Endothelial cell of umbilical vein (primary cell): ENCODE results near the gene KRTAP5-6. TPM values are rescaled to one million over a fixed set of nuclear protein-coding genes. Genes with fewer than 3 reads are reported as not detected.

Experiments
- BruUV-seq: library from RNA; stranded (reverse); fragments of 400-500 nt; replicated peaks from 2 replicates; lab custom pipeline; 2021; lab: Mats Ljungman, UMichigan
- CTCF ChIA-PET: fragments of 300-600, 350-600 bp; sonication (Branson Sonifier 250); formaldehyde crosslinking; loops from one replicate; lab custom pipeline; 2021; ENCODE audit warnings: antibody characterized with exemption, inconsistent platforms; lab: Charles Lee
- POLR2A ChIA-PET: fragments of 300-600, 350-600 bp; sonication (Branson Sonifier 250); formaldehyde crosslinking; loops from one replicate; lab custom pipeline; 2021; ENCODE audit warnings: antibody characterized with exemption, inconsistent platforms; lab: Charles Lee
- DNase-seq: peaks from one replicate; pipeline ENCODE4 v3.0.0-alpha.2; 2011; ENCODE audit warnings: low read depth, low spot score
- FAIRE-seq: peaks from 2 replicates; lab custom pipeline; 2011; peaks lifted over from hg19 to GRCh38; lab: Jason Lieb, UNC
- H2AFZ ChIP-seq: 2 replicates; pipeline ENCODE4 v1.6.0; 2012; ENCODE audit warnings: low read depth, low read length, control low read depth, inconsistent platforms
- H3K27ac ChIP-seq: 2 replicates; pipeline ENCODE4 v1.5.1; 2011; ENCODE audit warnings: low read depth, mild to moderate bottlenecking, control low read depth, low read length, moderate library complexity; ENCODE audit not compliant: insufficient read depth
- H3K27me3 ChIP-seq, 2 experiments: 2 replicates each; pipeline versions ENCODE4 v1.6.0 to v1.6.1; 2011; ENCODE audit warnings: low read length in 2 of 2, mixed read lengths in 1 of 2; ENCODE audit not compliant: control insufficient read depth in 2 of 2, insufficient read depth in 2 of 2
- H3K36me3 ChIP-seq, 2 experiments: 2 replicates in 1 of 2; 3 replicates in 1 of 2; pipeline ENCODE4 v1.5.1; 2011; ENCODE audit warnings: low read length in 2 of 2, mild to moderate bottlenecking in 1 of 2, moderate library complexity in 1 of 2; ENCODE audit not compliant: control insufficient read depth in 2 of 2, insufficient read depth in 2 of 2; ENCODE audit errors: extremely low read depth in 1 of 2
- H3K4me1 ChIP-seq: 3 replicates; pipeline ENCODE4 v1.5.1; 2011; ENCODE audit warnings: mild to moderate bottlenecking, low read length; ENCODE audit not compliant: control insufficient read depth, insufficient read depth; ENCODE audit errors: extremely low read depth
- H3K4me2 ChIP-seq: 2 replicates; pipeline ENCODE4 v1.6.1; 2011; ENCODE audit warnings: low read length, control low read depth, mixed read lengths; ENCODE audit not compliant: insufficient read depth
- H3K4me3 ChIP-seq, 3 experiments: fragments of 200-600 bp in 1 of 3; sonication (generic), shearing (Covaris generic) in 1 of 3; replicated peaks in 1 of 3; 2 replicates each; pipeline ENCODE4 v1.5.1; 2011 to 2016; ENCODE audit warnings: control low read depth in 3 of 3, low read length in 3 of 3, mild to moderate bottlenecking in 2 of 3, inconsistent platforms in 1 of 3, low read depth in 1 of 3, moderate library complexity in 1 of 3; ENCODE audit not compliant: insufficient read depth in 1 of 3
- H3K79me2 ChIP-seq: 2 replicates; pipeline ENCODE4 v1.6.0; 2012; ENCODE audit warnings: low read length, inconsistent platforms; ENCODE audit not compliant: control insufficient read depth, insufficient read depth
- H3K9ac ChIP-seq: replicated peaks from 2 replicates; pipeline ENCODE3; 2011; ENCODE audit warnings: low read length, control low read depth; ENCODE audit not compliant: insufficient read depth; ENCODE audit errors: extremely low read depth
- H3K9me1 ChIP-seq: replicated peaks from 3 replicates; pipeline ENCODE4 v1.6.0; 2011; ENCODE audit warnings: mild to moderate bottlenecking, low read length; ENCODE audit not compliant: control insufficient read depth, insufficient read depth; ENCODE audit errors: extremely low read depth
- H3K9me3 ChIP-seq: replicated peaks from 2 replicates; pipeline ENCODE4 v1.5.1; 2012; ENCODE audit warnings: low read length, inconsistent platforms; ENCODE audit not compliant: control insufficient read depth, insufficient read depth
- H4K20me1 ChIP-seq: replicated peaks from 2 replicates; pipeline ENCODE3; 2011; ENCODE audit warnings: mild to moderate bottlenecking, low read length; ENCODE audit not compliant: control insufficient read depth, insufficient read depth; ENCODE audit errors: extremely low read depth
- CTCF ChIP-seq, 2 donors: IDR thresholded peaks; 1 replicate in 1 of 2; 2 replicates in 1 of 2; pipeline ENCODE4 v1.5.1; 2011; ENCODE audit warnings: low read length in 2 of 2, mild to moderate bottlenecking in 2 of 2, moderate library complexity in 2 of 2, control low read depth in 1 of 2, inconsistent platforms in 1 of 2, low read depth in 1 of 2; ENCODE audit not compliant: insufficient read depth in 1 of 2; ENCODE audit errors: extremely low read depth in 1 of 2
- EZH2 ChIP-seq: IDR thresholded peaks from 2 replicates; pipeline ENCODE4 v1.6.1; 2012; ENCODE audit warnings: borderline replicate concordance, low read depth, mild to moderate bottlenecking, moderate library complexity, low read length, inconsistent platforms; ENCODE audit not compliant: severe bottlenecking
- FOS ChIP-seq: IDR thresholded peaks from 2 replicates; pipeline ENCODE4 v1.6.1; 2011; ENCODE audit warnings: mild to moderate bottlenecking, low read length, moderate library complexity, borderline replicate concordance; ENCODE audit not compliant: insufficient read depth
- JUN ChIP-seq: IDR thresholded peaks from 2 replicates; pipeline ENCODE4 v1.6.1; 2011; ENCODE audit warnings: borderline replicate concordance, low read depth; ENCODE audit not compliant: insufficient read length, insufficient read depth
- MAX ChIP-seq: IDR thresholded peaks from 2 replicates; pipeline ENCODE4 v1.6.1; 2011; ENCODE audit not compliant: insufficient read depth, insufficient read length
- POLR2A ChIP-seq: IDR thresholded peaks from 2 replicates; pipeline ENCODE4 v1.6.1; 2012; ENCODE audit warnings: low read depth, mild to moderate bottlenecking, control low read depth, low read length
- POLR2AphosphoS5 ChIP-seq: IDR thresholded peaks from 2 replicates; pipeline ENCODE4 v1.6.1; 2012; ENCODE audit warnings: low read depth, mild to moderate bottlenecking, control low read depth, low read length, moderate library complexity; ENCODE audit not compliant: insufficient read depth
- dilution Hi-C: fragments of 300-500 bp; cut with MboI; formaldehyde crosslinking; loops from one replicate; pipeline ENCODE4 v1.15.0; 2019; ENCODE audit warnings: low sequenced_read_pairs; ENCODE audit not compliant: extremely low pct_ligation_motif_present
- intact Hi-C: fragments of 100-400 bp; cut with micrococcal nuclease; formaldehyde crosslinking; loops from one replicate; pipeline ENCODE4 v1.10.0; 2022
- polyA plus RNA-seq, 4 experiments: library from polyadenylated mRNA; depleted of rRNA in 3 of 4; stranded (reverse) in 3 of 4; unstranded in 1 of 4; fragments of >200 nt; gene quantifications; 2 replicates each; pipeline versions ENCODE4 v1.2.1 to v1.2.3, GENCODE V29; 2011 to 2012; ENCODE audit warnings: missing spikeins in 1 of 4
- total RNA-seq: library from RNA; stranded (reverse); gene quantifications from 2 replicates; pipeline ENCODE4 v1.2.3, GENCODE V29; 2021

Gene KRTAP5-6
- total and polyA plus RNA-seq, 2 donors (not counting 3 experiments of a cell fraction or from before 2014, with no cell fraction given), result not detected

GRCh38 chr11:1675536-1676228 lies 21.3 kb upstream of the KRTAP5-6 start:
- H3K9ac ChIP-seq, result no peak overlapping the region
- H3K79me2 ChIP-seq, result no peaks in the 10 kb centered on the region
- intact Hi-C loops (no loop called here), dilution Hi-C loops (no loop called here)
- no TSS peak for BruUV-seq
- no peaks in the 10 kb centered on the region for H3K36me3 ChIP-seq
- H3K27me3 ChIP-seq, result peaks cover 19 to 20% of the 10 kb centered on the region in 2 experiments
- CTCF ChIA-PET, result interaction anchor here (0.7 to 2.0 kb wide), 6 partner anchors 19 to 326 kb away, joined by 3 to 8 read pairs (median 4); no protein-coding TSS in a partner anchor
- H3K9me1 ChIP-seq, result no peaks in the 10 kb centered on the region
- no peaks in the 10 kb centered on the region for H3K4me1 ChIP-seq
- no peaks in the 10 kb centered on the region for H4K20me1 ChIP-seq
- POLR2A ChIA-PET, result no interaction called here
- DNase-seq, result no peak
- H3K4me2 ChIP-seq, result no peak overlapping the region
- H3K4me3 ChIP-seq, result no peak overlapping the region
- TF ChIP-seq POLR2AphosphoS5 (no peak), FOS (no peak), CTCF (IDR thresholded peaks at IDR 0.05; ENCODE audit: extremely low read depth in 1 of 2, insufficient read depth in 1 of 2, low read depth in 1 of 2, low read length in 2 of 2) (no peak), JUN (no peak), POLR2A (no peak), MAX (no peak), EZH2 (no peak)
- H3K9me3 ChIP-seq, result no peaks in the 10 kb centered on the region
- no peak overlapping the region for H3K27ac ChIP-seq
- FAIRE-seq, result no peak
- no peak overlapping the region for H2AFZ ChIP-seq
